SK-N-SH (cell line): Measurements from ENCODE around the gene SLPI.

ENCODE experiments used
- FOXM1 ChIP-seq: IDR thresholded peaks from 2 replicates; pipeline ENCODE4 v1.4.0; 2012; ENCODE audit warnings: low read depth, mild to moderate bottlenecking
- MXI1 ChIP-seq: IDR thresholded peaks from 2 replicates; pipeline ENCODE4 v1.6.1; 2012; ENCODE audit warnings: mild to moderate bottlenecking, low read depth, low read length, improper control_type of control experiment
- NFIC ChIP-seq: IDR thresholded peaks from 2 replicates; pipeline ENCODE4 v1.4.0; 2012; ENCODE audit warnings: borderline replicate concordance
- NRF1 ChIP-seq: IDR thresholded peaks from 2 replicates; pipeline ENCODE4 v1.6.1; 2012; ENCODE audit warnings: low read depth, mild to moderate bottlenecking, low read length
- POLR2AphosphoS5 ChIP-seq: IDR thresholded peaks from 2 replicates; pipeline ENCODE4 v1.6.1; 2012; ENCODE audit warnings: low read depth, low read length
- RAD21 ChIP-seq: IDR thresholded peaks from 2 replicates; pipeline ENCODE4 v1.6.1; 2012; ENCODE audit warnings: mild to moderate bottlenecking, low read length
- RXRA ChIP-seq: IDR thresholded peaks from 2 replicates; pipeline ENCODE4 v1.4.0; 2012; ENCODE audit warnings: low read depth, mild to moderate bottlenecking, borderline replicate concordance
- TF ChIP-seq, protein P1 (sequence below): fragments of 200-600 bp; sonication (generic); IDR thresholded peaks from 2 replicates; pipeline ENCODE4 v1.6.1; 2017; ENCODE audit warnings: antibody characterized with exemption, mild to moderate bottlenecking, moderate library complexity
- TF ChIP-seq, protein P2 (sequence below): IDR thresholded peaks from 2 replicates; pipeline ENCODE4 v1.6.1; 2012; ENCODE audit warnings: mild to moderate bottlenecking, low read depth, low read length, moderate library complexity
- TF ChIP-seq, protein P3 (sequence below): fragments of 150-350 bp; IDR thresholded peaks from 2 replicates; pipeline ENCODE4 v1.6.1; 2017; ENCODE audit warnings: antibody characterized with exemption, low read length, low read depth, borderline replicate concordance

DNA sequence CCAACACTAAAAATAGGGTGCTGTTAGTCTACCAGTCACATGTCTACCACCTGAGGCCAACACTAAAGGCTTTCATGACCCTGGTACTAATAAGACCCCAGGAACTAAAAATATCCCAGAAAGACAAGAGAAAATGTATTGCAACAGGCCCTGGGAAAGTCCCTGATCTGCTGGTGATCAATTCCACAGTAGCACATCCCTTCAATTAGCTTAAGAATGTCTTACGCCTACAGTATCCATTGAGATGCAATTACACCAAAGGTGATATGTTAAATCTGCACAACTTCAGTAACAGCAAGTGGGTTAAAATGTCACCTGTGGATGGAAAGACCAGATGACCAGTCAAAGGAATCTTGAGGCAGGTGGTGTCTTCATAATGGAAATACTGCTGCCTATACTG is 44.4 kb downstream of the SLPI start:
- TF ChIP-seq, protein P1, sequence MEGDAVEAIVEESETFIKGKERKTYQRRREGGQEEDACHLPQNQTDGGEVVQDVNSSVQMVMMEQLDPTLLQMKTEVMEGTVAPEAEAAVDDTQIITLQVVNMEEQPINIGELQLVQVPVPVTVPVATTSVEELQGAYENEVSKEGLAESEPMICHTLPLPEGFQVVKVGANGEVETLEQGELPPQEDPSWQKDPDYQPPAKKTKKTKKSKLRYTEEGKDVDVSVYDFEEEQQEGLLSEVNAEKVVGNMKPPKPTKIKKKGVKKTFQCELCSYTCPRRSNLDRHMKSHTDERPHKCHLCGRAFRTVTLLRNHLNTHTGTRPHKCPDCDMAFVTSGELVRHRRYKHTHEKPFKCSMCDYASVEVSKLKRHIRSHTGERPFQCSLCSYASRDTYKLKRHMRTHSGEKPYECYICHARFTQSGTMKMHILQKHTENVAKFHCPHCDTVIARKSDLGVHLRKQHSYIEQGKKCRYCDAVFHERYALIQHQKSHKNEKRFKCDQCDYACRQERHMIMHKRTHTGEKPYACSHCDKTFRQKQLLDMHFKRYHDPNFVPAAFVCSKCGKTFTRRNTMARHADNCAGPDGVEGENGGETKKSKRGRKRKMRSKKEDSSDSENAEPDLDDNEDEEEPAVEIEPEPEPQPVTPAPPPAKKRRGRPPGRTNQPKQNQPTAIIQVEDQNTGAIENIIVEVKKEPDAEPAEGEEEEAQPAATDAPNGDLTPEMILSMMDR, result no peak
- TF ChIP-seq, protein P2, sequence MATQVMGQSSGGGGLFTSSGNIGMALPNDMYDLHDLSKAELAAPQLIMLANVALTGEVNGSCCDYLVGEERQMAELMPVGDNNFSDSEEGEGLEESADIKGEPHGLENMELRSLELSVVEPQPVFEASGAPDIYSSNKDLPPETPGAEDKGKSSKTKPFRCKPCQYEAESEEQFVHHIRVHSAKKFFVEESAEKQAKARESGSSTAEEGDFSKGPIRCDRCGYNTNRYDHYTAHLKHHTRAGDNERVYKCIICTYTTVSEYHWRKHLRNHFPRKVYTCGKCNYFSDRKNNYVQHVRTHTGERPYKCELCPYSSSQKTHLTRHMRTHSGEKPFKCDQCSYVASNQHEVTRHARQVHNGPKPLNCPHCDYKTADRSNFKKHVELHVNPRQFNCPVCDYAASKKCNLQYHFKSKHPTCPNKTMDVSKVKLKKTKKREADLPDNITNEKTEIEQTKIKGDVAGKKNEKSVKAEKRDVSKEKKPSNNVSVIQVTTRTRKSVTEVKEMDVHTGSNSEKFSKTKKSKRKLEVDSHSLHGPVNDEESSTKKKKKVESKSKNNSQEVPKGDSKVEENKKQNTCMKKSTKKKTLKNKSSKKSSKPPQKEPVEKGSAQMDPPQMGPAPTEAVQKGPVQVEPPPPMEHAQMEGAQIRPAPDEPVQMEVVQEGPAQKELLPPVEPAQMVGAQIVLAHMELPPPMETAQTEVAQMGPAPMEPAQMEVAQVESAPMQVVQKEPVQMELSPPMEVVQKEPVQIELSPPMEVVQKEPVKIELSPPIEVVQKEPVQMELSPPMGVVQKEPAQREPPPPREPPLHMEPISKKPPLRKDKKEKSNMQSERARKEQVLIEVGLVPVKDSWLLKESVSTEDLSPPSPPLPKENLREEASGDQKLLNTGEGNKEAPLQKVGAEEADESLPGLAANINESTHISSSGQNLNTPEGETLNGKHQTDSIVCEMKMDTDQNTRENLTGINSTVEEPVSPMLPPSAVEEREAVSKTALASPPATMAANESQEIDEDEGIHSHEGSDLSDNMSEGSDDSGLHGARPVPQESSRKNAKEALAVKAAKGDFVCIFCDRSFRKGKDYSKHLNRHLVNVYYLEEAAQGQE, result no peak
- TF ChIP-seq RAD21, result no peak
- no peak for TF ChIP-seq FOXM1
- TF ChIP-seq, protein P3, sequence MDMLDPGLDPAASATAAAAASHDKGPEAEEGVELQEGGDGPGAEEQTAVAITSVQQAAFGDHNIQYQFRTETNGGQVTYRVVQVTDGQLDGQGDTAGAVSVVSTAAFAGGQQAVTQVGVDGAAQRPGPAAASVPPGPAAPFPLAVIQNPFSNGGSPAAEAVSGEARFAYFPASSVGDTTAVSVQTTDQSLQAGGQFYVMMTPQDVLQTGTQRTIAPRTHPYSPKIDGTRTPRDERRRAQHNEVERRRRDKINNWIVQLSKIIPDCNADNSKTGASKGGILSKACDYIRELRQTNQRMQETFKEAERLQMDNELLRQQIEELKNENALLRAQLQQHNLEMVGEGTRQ, result no peak
- no peak for TF ChIP-seq MXI1
- no peak for TF ChIP-seq POLR2AphosphoS5
- TF ChIP-seq NRF1, result no peak
- no peak for TF ChIP-seq RXRA
- TF ChIP-seq NFIC, result no peak
